ENCODE measurements around the gene SEMA4A.

GRCh38 chr1:156111355-156111962 is 41.9 kb upstream of the SEMA4A start:
- TF ChIP-seq, protein P1, sequence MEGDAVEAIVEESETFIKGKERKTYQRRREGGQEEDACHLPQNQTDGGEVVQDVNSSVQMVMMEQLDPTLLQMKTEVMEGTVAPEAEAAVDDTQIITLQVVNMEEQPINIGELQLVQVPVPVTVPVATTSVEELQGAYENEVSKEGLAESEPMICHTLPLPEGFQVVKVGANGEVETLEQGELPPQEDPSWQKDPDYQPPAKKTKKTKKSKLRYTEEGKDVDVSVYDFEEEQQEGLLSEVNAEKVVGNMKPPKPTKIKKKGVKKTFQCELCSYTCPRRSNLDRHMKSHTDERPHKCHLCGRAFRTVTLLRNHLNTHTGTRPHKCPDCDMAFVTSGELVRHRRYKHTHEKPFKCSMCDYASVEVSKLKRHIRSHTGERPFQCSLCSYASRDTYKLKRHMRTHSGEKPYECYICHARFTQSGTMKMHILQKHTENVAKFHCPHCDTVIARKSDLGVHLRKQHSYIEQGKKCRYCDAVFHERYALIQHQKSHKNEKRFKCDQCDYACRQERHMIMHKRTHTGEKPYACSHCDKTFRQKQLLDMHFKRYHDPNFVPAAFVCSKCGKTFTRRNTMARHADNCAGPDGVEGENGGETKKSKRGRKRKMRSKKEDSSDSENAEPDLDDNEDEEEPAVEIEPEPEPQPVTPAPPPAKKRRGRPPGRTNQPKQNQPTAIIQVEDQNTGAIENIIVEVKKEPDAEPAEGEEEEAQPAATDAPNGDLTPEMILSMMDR (IDR thresholded peaks at IDR 0.05; ENCODE audit: insufficient read depth, low read depth, low read length), result no peak
- TF ChIP-seq EZH2 (IDR thresholded peaks at IDR 0.05; ENCODE audit: insufficient read depth, low read length), result no peak

Measured in astrocyte (in vitro differentiated cells and primary cell).